K562 (cell line): ENCODE results near the gene EML3. TPM values are rescaled to one million over a fixed set of nuclear protein-coding genes. Genes with fewer than 3 reads are reported as not detected.

Experiments used
- ATF1 ChIP-seq, 2 experiments: fragments of 450-650 bp in 1 of 2; IDR thresholded peaks; 2 replicates each; pipeline ENCODE4 v1.6.1; 2016; ENCODE audit warnings: missing compliant biosample characterization in 1 of 2, missing genetic modification characterization in 1 of 2
- ATF7 ChIP-seq: fragments of 450-650 bp; IDR thresholded peaks from 2 replicates; pipeline ENCODE4 v1.7.1; 2014; ENCODE audit warnings: mild to moderate bottlenecking, moderate library complexity
- CBX1 ChIP-seq: sonication (generic); IDR thresholded peaks from 2 replicates; pipeline ENCODE4 v1.6.1; 2016; ENCODE audit warnings: antibody characterized with exemption, low read depth, mild to moderate bottlenecking
- ETS2 ChIP-seq: IDR thresholded peaks from 2 replicates; pipeline ENCODE4 v1.6.1; 2016; ENCODE audit warnings: borderline replicate concordance, missing genetic modification characterization, mild to moderate bottlenecking, moderate library complexity, missing compliant biosample characterization; ENCODE audit not compliant: poor library complexity, severe bottlenecking
- HMGN3 ChIP-seq: IDR thresholded peaks from 2 replicates; pipeline ENCODE4 v1.6.1; 2011; ENCODE audit warnings: borderline replicate concordance, low read depth, mild to moderate bottlenecking, mixed read lengths, low read length; ENCODE audit not compliant: insufficient read length; ENCODE audit errors: extremely low read depth
- HNRNPLL ChIP-seq: fragments of 200-400 bp; formaldehyde crosslinking; IDR thresholded peaks from 2 replicates; pipeline ENCODE4 v1.6.1; 2017; ENCODE audit warnings: low read length, low read depth, mild to moderate bottlenecking; ENCODE audit not compliant: poor library complexity, severe bottlenecking
- MBD2 ChIP-seq: sonication (generic); IDR thresholded peaks from 2 replicates; pipeline ENCODE4 v1.6.1; 2016; ENCODE audit warnings: low read depth, borderline replicate concordance
- NFIC ChIP-seq: fragments of 450-650 bp; IDR thresholded peaks from 2 replicates; pipeline ENCODE4 v1.6.1; 2017; ENCODE audit warnings: mild to moderate bottlenecking, inconsistent platforms
- NRF1 ChIP-seq, 2 experiments: fragments of 450-650 bp; IDR thresholded peaks in 1 of 2; conservative IDR thresholded peaks in 1 of 2; 2 replicates each; pipeline ENCODE4 v1.6.1; 2014; ENCODE audit warnings: mild to moderate bottlenecking in 2 of 2
- SETDB1 ChIP-seq: IDR thresholded peaks from one replicate; pipeline ENCODE4 v1.6.1; 2012; ENCODE audit warnings: low read length, control low read depth, inconsistent platforms
- SNIP1 ChIP-seq: fragments of 450-650 bp; IDR thresholded peaks from 2 replicates; pipeline ENCODE4 v1.7.1; 2017; ENCODE audit warnings: low read depth, mild to moderate bottlenecking
- SREBF2 ChIP-seq: sonication (generic); formaldehyde crosslinking; IDR thresholded peaks from 2 replicates; pipeline ENCODE4 v1.4.0; 2020; ENCODE audit warnings: mild to moderate bottlenecking, missing genetic modification reagents
- SRSF9 ChIP-seq: fragments of 200-400 bp; formaldehyde crosslinking; IDR thresholded peaks from 2 replicates; pipeline ENCODE4 v1.6.1; 2017; ENCODE audit warnings: low read depth, low read length, borderline replicate concordance
- TAF1 ChIP-seq: IDR thresholded peaks from 2 replicates; pipeline ENCODE4 v1.6.1; 2011; ENCODE audit warnings: mild to moderate bottlenecking, low read length, moderate library complexity; ENCODE audit not compliant: insufficient read depth, control insufficient read depth, severe bottlenecking; ENCODE audit errors: extremely low read depth
- TEAD4 ChIP-seq, 2 experiments: sonication (generic) in 1 of 2; formaldehyde crosslinking in 1 of 2; IDR thresholded peaks; 2 replicates each; pipeline versions ENCODE4 v1.6.1 to v1.8.0; 2012 to 2022; ENCODE audit warnings: borderline replicate concordance in 1 of 2, inconsistent platforms in 1 of 2, low read length in 1 of 2, mild to moderate bottlenecking in 1 of 2, missing genetic modification reagents in 1 of 2
- TRIM28 ChIP-seq: fragments of 450-650 bp; IDR thresholded peaks from 2 replicates; pipeline ENCODE4 v1.6.1; 2017
- USF1 ChIP-seq: sonication (generic); formaldehyde crosslinking; IDR thresholded peaks from 2 replicates; pipeline ENCODE4 v1.9.0; 2022; ENCODE audit warnings: mild to moderate bottlenecking, missing genetic modification reagents
- ZBTB2 ChIP-seq: fragments of 450-650 bp; IDR thresholded peaks from 2 replicates; pipeline ENCODE4 v1.6.1; 2016; ENCODE audit warnings: antibody characterized with exemption
- ZKSCAN8 ChIP-seq: fragments of 200-800 bp; sonication (Bioruptor generic); IDR thresholded peaks from 2 replicates; pipeline ENCODE4 v1.6.1; 2016; ENCODE audit warnings: missing genetic modification characterization, missing compliant biosample characterization
- ZNF12 ChIP-seq: sonication (generic); formaldehyde crosslinking; IDR thresholded peaks from 2 replicates; pipeline ENCODE4 v1.4.0; 2020; ENCODE audit warnings: mild to moderate bottlenecking, missing genetic modification reagents
- ZNF140 ChIP-seq: fragments of 250-450 bp; sonication (Bioruptor Pico); IDR thresholded peaks from 2 replicates; pipeline ENCODE4 v1.8.0; 2021; ENCODE audit warnings: moderate library complexity, mild to moderate bottlenecking, inconsistent platforms
- ZNF431 ChIP-seq: sonication (generic); formaldehyde crosslinking; IDR thresholded peaks from 2 replicates; pipeline ENCODE4 v1.8.0; 2022; ENCODE audit warnings: mild to moderate bottlenecking, missing genetic modification reagents
- ZNF551 ChIP-seq: fragments of 250-450 bp; sonication (Bioruptor Pico); IDR thresholded peaks from 2 replicates; pipeline ENCODE4 v1.5.0; 2021; ENCODE audit warnings: mild to moderate bottlenecking, moderate library complexity
- polyA plus RNA-seq, 8 experiments: library from polyadenylated mRNA; depleted of rRNA in 4 of 8; stranded (reverse) in 5 of 8; unstranded in 3 of 8; fragments of >200 nt; fragmentation: Nextera tagmentation in 2 of 8; fragmentation: Illumina TruSeq in 1 of 8; extraction: Ambion mirVana in 2 of 8; extraction: Trizol in 1 of 8; gene quantifications; 2 replicates each; pipeline versions ENCODE4 v1.2.1 to v1.2.3, GENCODE V29; 2011 to 2014; ENCODE audit warnings: inconsistent platforms in 1 of 8, missing spikeins in 1 of 8
- total RNA-seq, 7 experiments: library from RNA; depleted of rRNA in 6 of 7; stranded (reverse); fragments of >200 nt in 6 of 7; fragmentation: Illumina TruSeq in 2 of 7; extraction: Trizol in 2 of 7; gene quantifications; 2 replicates each; pipeline versions ENCODE4 v1.2.1 to v1.2.3, GENCODE V29; 2011 to 2021; ENCODE audit warnings: low replicate concordance in 1 of 7
- TF ChIP-seq, protein P1 (sequence below): fragments of 250-450 bp; sonication (Bioruptor Pico); IDR thresholded peaks from 2 replicates; pipeline ENCODE4 v1.8.0; 2021; ENCODE audit warnings: borderline replicate concordance, mild to moderate bottlenecking, moderate library complexity; ENCODE audit not compliant: poor library complexity, severe bottlenecking

Gene EML3
- total and polyA plus RNA-seq, 9 of the 15 experiments (the other 6 are each of a cell fraction or from before 2014, with no cell fraction given) = 0.32 to 90.5 (median 26.4) TPM

DNA sequence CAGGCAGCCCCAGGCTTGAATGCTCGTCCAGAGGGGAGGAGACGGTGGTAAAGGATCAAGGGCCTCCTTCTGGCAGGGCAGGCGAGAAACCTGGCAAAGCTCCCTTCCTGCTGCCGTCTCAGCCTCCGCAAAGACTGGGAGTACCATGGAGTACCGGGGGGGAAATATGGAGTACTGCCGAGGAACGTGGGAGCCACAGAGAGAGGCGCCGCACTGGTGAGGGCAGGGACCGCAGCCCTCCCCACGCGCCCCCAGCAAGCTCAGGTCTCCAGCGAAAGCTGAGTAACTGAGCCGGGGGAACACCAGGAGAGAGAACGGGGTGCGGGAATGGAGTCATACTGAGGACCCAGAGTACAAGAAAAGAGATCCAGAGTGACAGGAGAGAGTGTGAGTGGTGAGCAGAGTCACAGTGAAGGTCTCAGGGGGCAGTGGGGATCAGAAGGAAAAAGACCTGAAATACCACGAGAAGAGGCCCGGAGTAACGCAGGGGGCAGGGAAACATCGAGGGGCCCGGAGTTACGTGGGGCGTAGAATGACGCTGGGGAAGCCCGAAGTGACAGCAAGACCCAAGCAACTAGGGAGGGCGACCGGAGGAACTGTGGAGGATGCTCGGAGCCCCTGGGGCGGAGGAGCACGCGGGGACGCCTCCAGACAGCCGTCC, 740 bp downstream of the EML3 start (continued):
- TF ChIP-seq ZNF12 (CRISPR knock-in tag) (0 out of 2 replicates have a peak, but pooled peaks have one; percentile 65), HMGN3 (no peak), SNIP1 (no peak), USF1 (CRISPR knock-in tag) (0 out of 2 replicates have a peak, but pooled peaks have one; percentile 38), SRSF9 (no peak), HNRNPLL (no peak), ETS2 (no peak), ATF1 (CRISPR knock-in tag; IDR thresholded peaks at IDR 0.05) (no peak), ATF1 (tag; IDR thresholded peaks at IDR 0.05) (peak; percentile 55), NFIC (peak; percentile 21; the same call in 1 of the 2 replicates), CBX1 (no peak), SETDB1 (no peak), MBD2 (0 out of 2 replicates have a peak, but pooled peaks have one; percentile 41), TEAD4 (IDR thresholded peaks at IDR 0.05; ENCODE audit: low read length) (peak; percentile 3; the same call in 1 of the 2 replicates), TEAD4 (CRISPR knock-in tag; IDR thresholded peaks at IDR 0.05; ENCODE audit: borderline replicate concordance) (no peak), TAF1 (peak; percentile 39), ZKSCAN8 (CRISPR knock-in tag) (no peak), ZBTB2 (peak; percentile 65; the same call in 1 of the 2 replicates), SREBF2 (CRISPR knock-in tag) (no peak), ZNF140 (CRISPR knock-in tag) (no peak), NRF1 (conservative IDR thresholded peaks at IDR 0.05 in 1 of 2, IDR thresholded peaks at IDR 0.05 in 1 of 2) (no peak), ATF7 (no peak), TRIM28 (no peak; the same call in 1 of the 2 replicates), ZNF551 (CRISPR knock-in tag) (no peak), ZNF431 (CRISPR knock-in tag) (no peak)
- TF ChIP-seq, protein P1, sequence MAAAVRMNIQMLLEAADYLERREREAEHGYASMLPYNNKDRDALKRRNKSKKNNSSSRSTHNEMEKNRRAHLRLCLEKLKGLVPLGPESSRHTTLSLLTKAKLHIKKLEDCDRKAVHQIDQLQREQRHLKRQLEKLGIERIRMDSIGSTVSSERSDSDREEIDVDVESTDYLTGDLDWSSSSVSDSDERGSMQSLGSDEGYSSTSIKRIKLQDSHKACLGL (CRISPR knock-in tag) = no peak
